K562 (cell line): ENCODE results near the gene NUAK1. TPM values are rescaled to one million over a fixed set of nuclear protein-coding genes. Genes with fewer than 3 reads are reported as not detected.

Source experiments
- ATAC-seq: fragments of 200-7000 bp; cut with Tn5 transposase; 3 replicates; pipeline ENCODE4 v1.9.1; 2020; ENCODE audit warnings: moderate library complexity
- BruUV-seq: library from RNA; stranded (reverse); fragments of 400-500 nt; replicated peaks from 2 replicates; lab custom pipeline; 2021; lab: Mats Ljungman, UMichigan
- CTCF ChIA-PET: fragments of 300-600 bp; formaldehyde crosslinking; extraction: SDS; loops from one replicate; lab custom pipeline; 2021; ENCODE audit warnings: low intra/inter-chr PET ratio; lab: Yijun Ruan, JAX
- POLR2A ChIA-PET: fragments of 300-600, 350-650 bp; sonication (Branson Sonifier 250); formaldehyde crosslinking; extraction: SDS; loops from one replicate; lab custom pipeline; 2021; ENCODE audit warnings: antibody characterized with exemption, inconsistent platforms; lab: Yijun Ruan, JAX
- DNase-seq, 4 experiments: peaks; one replicate each; pipeline versions ENCODE4 v3.0.0 to v3.0.0-alpha.2; 2011 to 2018; ENCODE audit warnings: low spot score in 3 of 4, mixed read lengths in 3 of 4; ENCODE audit errors: extremely low read depth in 1 of 4
- FAIRE-seq: peaks from 2 replicates; lab custom pipeline; 2011; peaks lifted over from hg19 to GRCh38; lab: Jason Lieb, UNC
- H2AFZ ChIP-seq: 2 replicates; pipeline ENCODE4 v1.6.0; 2011; ENCODE audit warnings: low read depth, low read length, control low read depth, inconsistent platforms
- H3K27ac ChIP-seq: fragments of 200-600 bp; 3 replicates; pipeline ENCODE4 v1.8.0; 2011; ENCODE audit warnings: low read depth, mild to moderate bottlenecking, control low read depth, inconsistent platforms, low read length, moderate library complexity, mixed read lengths; ENCODE audit errors: extremely low read depth
- H3K27me3 ChIP-seq, 2 experiments: fragments of 300-600 bp in 1 of 2; 2 replicates in 1 of 2; 3 replicates in 1 of 2; pipeline versions ENCODE4 v1.6.0 to v1.8.0; 2011; ENCODE audit warnings: inconsistent platforms in 2 of 2, low read length in 2 of 2, mild to moderate bottlenecking in 1 of 2, mixed read lengths in 1 of 2, moderate library complexity in 1 of 2; ENCODE audit not compliant: control insufficient read depth in 2 of 2, insufficient read depth in 2 of 2
- H3K36me3 ChIP-seq: fragments of 300-600 bp; 3 replicates; pipeline ENCODE4 v1.8.0; 2011; ENCODE audit warnings: mild to moderate bottlenecking, low read length, inconsistent platforms; ENCODE audit not compliant: control insufficient read depth, insufficient read depth
- H3K4me1 ChIP-seq, 2 experiments: fragments of 200-600 bp in 1 of 2; replicated peaks in 1 of 2; 2 replicates in 1 of 2; 3 replicates in 1 of 2; pipeline versions ENCODE4 v1.5.1 to v1.8.0; 2011; ENCODE audit warnings: inconsistent platforms in 2 of 2, low read length in 2 of 2, mild to moderate bottlenecking in 1 of 2, mixed read lengths in 1 of 2, moderate library complexity in 1 of 2; ENCODE audit not compliant: control insufficient read depth in 2 of 2, insufficient read depth in 2 of 2
- H3K4me2 ChIP-seq: 2 replicates; pipeline ENCODE4 v1.6.1; 2011; ENCODE audit warnings: low read length, control low read depth, inconsistent platforms, mixed read lengths; ENCODE audit not compliant: insufficient read depth
- H3K4me3 ChIP-seq: fragments of 200-600 bp; sonication (generic), shearing (Covaris generic); 2 replicates; pipeline ENCODE4 v1.5.1; 2016; ENCODE audit warnings: control low read depth, inconsistent platforms
- H3K79me2 ChIP-seq: fragments of 200-600 bp; 3 replicates; pipeline ENCODE4 v1.8.0; 2011; ENCODE audit warnings: low read length, inconsistent platforms; ENCODE audit not compliant: control insufficient read depth, insufficient read depth
- H3K9ac ChIP-seq, 2 experiments: 2 replicates each; pipeline versions ENCODE4 v1.6.0 to v1.6.1; 2011; ENCODE audit warnings: low read depth in 2 of 2, low read length in 2 of 2, control low read depth in 1 of 2, inconsistent platforms in 1 of 2, mild to moderate bottlenecking in 1 of 2, mixed read lengths in 1 of 2; ENCODE audit not compliant: insufficient read depth in 1 of 2
- H3K9me1 ChIP-seq: one replicate; pipeline ENCODE4 v1.6.0; 2011; ENCODE audit warnings: inconsistent platforms, mild to moderate bottlenecking, low read length, moderate library complexity; ENCODE audit not compliant: control insufficient read depth, insufficient read depth
- H3K9me3 ChIP-seq: replicated peaks from 2 replicates; pipeline ENCODE4 v1.5.1; 2011; ENCODE audit warnings: low read depth, low read length, inconsistent platforms; ENCODE audit not compliant: control insufficient read depth, insufficient read depth
- H4K20me1 ChIP-seq: replicated peaks from 2 replicates; pipeline ENCODE4 v1.6.1; 2011; ENCODE audit warnings: low read length, inconsistent platforms, mixed read lengths; ENCODE audit not compliant: control insufficient read depth, insufficient read depth
- FOXK1 ChIP-seq: sonication (generic); formaldehyde crosslinking; IDR thresholded peaks from 2 replicates; pipeline ENCODE4 v1.8.0; 2022; ENCODE audit warnings: missing genetic modification reagents, mild to moderate bottlenecking, borderline replicate concordance
- GTF2E2 ChIP-seq: fragments of 200-800 bp; sonication (Bioruptor generic); IDR thresholded peaks from 2 replicates; pipeline ENCODE4 v1.6.1; 2016; ENCODE audit warnings: missing genetic modification characterization, missing compliant biosample characterization
- HMG20A ChIP-seq: fragments of 450-650 bp; formaldehyde crosslinking; conservative IDR thresholded peaks from 2 replicates; pipeline ENCODE4 v1.4.0; 2020; ENCODE audit warnings: mild to moderate bottlenecking, mixed read lengths
- TAF1 ChIP-seq: IDR thresholded peaks from 2 replicates; pipeline ENCODE4 v1.6.1; 2011; ENCODE audit warnings: mild to moderate bottlenecking, low read length, moderate library complexity; ENCODE audit not compliant: insufficient read depth, control insufficient read depth, severe bottlenecking; ENCODE audit errors: extremely low read depth
- TEAD2 ChIP-seq: fragments of 450-650 bp; IDR thresholded peaks from 2 replicates; pipeline ENCODE4 v1.6.1; 2016; ENCODE audit warnings: missing genetic modification characterization, control low read depth, missing compliant biosample characterization
- ZNF212 ChIP-seq: fragments of 450-650 bp; formaldehyde crosslinking; IDR thresholded peaks from 2 replicates; pipeline ENCODE4 v1.4.0; 2020; ENCODE audit warnings: mild to moderate bottlenecking
- ZNF24 ChIP-seq: fragments of 450-650 bp; IDR thresholded peaks from 2 replicates; pipeline ENCODE4 v1.6.1; 2016
- ZNF57 ChIP-seq: fragments of 450-650 bp; formaldehyde crosslinking; IDR thresholded peaks from 2 replicates; pipeline ENCODE4 v1.4.0; 2020; ENCODE audit warnings: mild to moderate bottlenecking, moderate library complexity
- WGBS: fragments of 100-300 bp; shearing (Covaris generic); methylation state at CpG from one replicate; pipeline ENCODE4 v1.1.6; 2016; ENCODE audit warnings: low coverage, mixed read lengths; ENCODE audit not compliant: insufficient coverage; ENCODE audit errors: missing lambda C conversion rate; 5-methylcytosine and 5-hydroxymethylcytosine counted together
- in situ Hi-C: fragments of 300-500 bp; cut with MboI; formaldehyde crosslinking; loops from 4 replicates; pipeline ENCODE4 v1.15.0; 2018; ENCODE audit warnings: inconsistent platforms, mixed read lengths
- intact Hi-C: fragments of 100-400 bp; cut with micrococcal nuclease; formaldehyde crosslinking; loops from 2 replicates; pipeline ENCODE4 v1.14.2; 2022
- polyA plus RNA-seq, 8 experiments: library from polyadenylated mRNA; depleted of rRNA in 4 of 8; stranded (reverse) in 5 of 8; unstranded in 3 of 8; fragments of >200 nt; fragmentation: Nextera tagmentation in 2 of 8; fragmentation: Illumina TruSeq in 1 of 8; extraction: Ambion mirVana in 2 of 8; extraction: Trizol in 1 of 8; gene quantifications; 2 replicates each; pipeline versions ENCODE4 v1.2.1 to v1.2.3, GENCODE V29; 2011 to 2014; ENCODE audit warnings: inconsistent platforms in 1 of 8, missing spikeins in 1 of 8
- total RNA-seq, 7 experiments: library from RNA; depleted of rRNA in 6 of 7; stranded (reverse); fragments of >200 nt in 6 of 7; fragmentation: Illumina TruSeq in 2 of 7; extraction: Trizol in 2 of 7; gene quantifications; 2 replicates each; pipeline versions ENCODE4 v1.2.1 to v1.2.3, GENCODE V29; 2011 to 2021; ENCODE audit warnings: low replicate concordance in 1 of 7
- TF ChIP-seq, protein P1 (sequence below): fragments of 450-650 bp; IDR thresholded peaks from 2 replicates; pipeline ENCODE4 v1.6.1; 2016; ENCODE audit warnings: mild to moderate bottlenecking
- TF ChIP-seq, protein P2 (sequence below), 2 experiments: fragments of 200-800 bp in 1 of 2; sonication (Bioruptor generic) in 1 of 2; sonication (generic) in 1 of 2; formaldehyde crosslinking in 1 of 2; IDR thresholded peaks in 1 of 2; conservative IDR thresholded peaks in 1 of 2; 2 replicates each; pipeline versions ENCODE4 v1.5.0 to v1.6.1; 2016 to 2020; ENCODE audit warnings: missing compliant biosample characterization in 1 of 2, missing genetic modification characterization in 1 of 2, missing genetic modification reagents in 1 of 2

NUAK1 gene
- total and polyA plus RNA-seq, 9 of the 15 experiments (the other 6 are each of a cell fraction or from before 2014, with no cell fraction given): 0.02 TPM; not detected in 8

DNA sequence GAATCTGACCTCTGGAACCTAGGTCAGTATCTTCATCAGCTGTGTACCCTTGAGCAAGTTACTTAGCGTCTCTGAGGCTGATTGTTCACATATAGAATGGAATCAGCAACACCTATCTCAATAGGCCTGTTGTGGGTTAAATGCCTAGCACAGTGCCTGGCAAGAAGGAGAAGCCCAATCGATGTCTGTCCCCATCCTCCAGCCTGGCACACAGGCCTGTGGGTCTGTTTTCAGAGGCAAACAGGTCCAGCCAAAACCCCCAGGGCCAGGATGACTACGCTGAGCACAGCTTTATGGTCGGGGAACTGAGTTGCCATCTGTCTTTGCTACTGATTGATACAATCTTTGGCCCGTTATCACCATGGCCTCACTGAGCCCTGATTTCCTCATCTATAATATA is 89.2 kb downstream of the NUAK1 start:
- no peaks in the 10 kb centered on the region for H3K4me1 ChIP-seq
- no peaks in the 10 kb centered on the region for H3K9me3 ChIP-seq
- H3K27me3 ChIP-seq: peaks cover 5 to 11% of the 10 kb centered on the region in 2 experiments; a peak in 3 of 5 replicates
- ChIA-PET POLR2A (no interaction called here), CTCF (no interaction called here)
- WGBS: 0% methylated on average over 5 of the region's 5 CpGs
- intact Hi-C loops (no loop called here), in situ Hi-C loops (no loop called here)
- FAIRE-seq (no peak), ATAC-seq (no peak), DNase-seq (no peak)
- no peak for TF ChIP-seq ZNF57
- no peak overlapping the region for H3K9ac ChIP-seq
- H3K4me2 ChIP-seq: no peak overlapping the region
- no peaks in the 10 kb centered on the region for H3K9me1 ChIP-seq
- no peak overlapping the region for H3K27ac ChIP-seq
- no peak overlapping the region for H2AFZ ChIP-seq
- no peaks in the 10 kb centered on the region for H4K20me1 ChIP-seq
- no peaks in the 10 kb centered on the region for H3K36me3 ChIP-seq
- BruUV-seq: no TSS peak
- H3K79me2 ChIP-seq: no peaks in the 10 kb centered on the region
- H3K4me3 ChIP-seq: no peak overlapping the region

DNA sequence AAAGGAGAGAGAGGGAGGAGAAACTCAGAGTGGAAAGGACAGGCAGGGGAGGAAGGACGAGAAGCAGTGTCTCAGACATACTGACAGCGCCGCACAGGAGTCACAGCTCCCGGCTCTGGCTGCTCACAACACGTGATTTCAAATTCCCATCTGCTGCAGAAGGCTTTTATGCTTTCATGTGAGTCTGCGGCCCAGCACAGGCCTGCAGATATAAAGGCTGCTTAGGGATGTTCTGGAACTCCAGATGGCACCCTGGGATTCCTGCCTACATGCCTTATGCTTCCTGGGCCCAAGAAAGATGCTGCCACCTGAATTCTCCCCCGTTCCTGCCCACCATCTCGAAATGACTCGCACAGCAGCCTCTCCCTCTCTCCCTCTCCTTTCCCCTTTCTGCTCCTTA is 89.6 kb downstream of the NUAK1 start:
- no peaks in the 10 kb centered on the region for H3K36me3 ChIP-seq
- CTCF ChIA-PET: no interaction called here
- in situ Hi-C loops (no loop called here), intact Hi-C loops (no loop called here)
- TF ChIP-seq FOXK1 (CRISPR knock-in tag) (no peak), GTF2E2 (tag) (no peak), ZNF212 (CRISPR knock-in tag) (no peak), HMG20A (no peak), TEAD2 (no peak), TAF1 (no peak), ZNF24 (no peak)
- TF ChIP-seq, protein P1, sequence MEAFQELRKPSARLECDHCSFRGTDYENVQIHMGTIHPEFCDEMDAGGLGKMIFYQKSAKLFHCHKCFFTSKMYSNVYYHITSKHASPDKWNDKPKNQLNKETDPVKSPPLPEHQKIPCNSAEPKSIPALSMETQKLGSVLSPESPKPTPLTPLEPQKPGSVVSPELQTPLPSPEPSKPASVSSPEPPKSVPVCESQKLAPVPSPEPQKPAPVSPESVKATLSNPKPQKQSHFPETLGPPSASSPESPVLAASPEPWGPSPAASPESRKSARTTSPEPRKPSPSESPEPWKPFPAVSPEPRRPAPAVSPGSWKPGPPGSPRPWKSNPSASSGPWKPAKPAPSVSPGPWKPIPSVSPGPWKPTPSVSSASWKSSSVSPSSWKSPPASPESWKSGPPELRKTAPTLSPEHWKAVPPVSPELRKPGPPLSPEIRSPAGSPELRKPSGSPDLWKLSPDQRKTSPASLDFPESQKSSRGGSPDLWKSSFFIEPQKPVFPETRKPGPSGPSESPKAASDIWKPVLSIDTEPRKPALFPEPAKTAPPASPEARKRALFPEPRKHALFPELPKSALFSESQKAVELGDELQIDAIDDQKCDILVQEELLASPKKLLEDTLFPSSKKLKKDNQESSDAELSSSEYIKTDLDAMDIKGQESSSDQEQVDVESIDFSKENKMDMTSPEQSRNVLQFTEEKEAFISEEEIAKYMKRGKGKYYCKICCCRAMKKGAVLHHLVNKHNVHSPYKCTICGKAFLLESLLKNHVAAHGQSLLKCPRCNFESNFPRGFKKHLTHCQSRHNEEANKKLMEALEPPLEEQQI: no peak
- TF ChIP-seq, protein P2, sequence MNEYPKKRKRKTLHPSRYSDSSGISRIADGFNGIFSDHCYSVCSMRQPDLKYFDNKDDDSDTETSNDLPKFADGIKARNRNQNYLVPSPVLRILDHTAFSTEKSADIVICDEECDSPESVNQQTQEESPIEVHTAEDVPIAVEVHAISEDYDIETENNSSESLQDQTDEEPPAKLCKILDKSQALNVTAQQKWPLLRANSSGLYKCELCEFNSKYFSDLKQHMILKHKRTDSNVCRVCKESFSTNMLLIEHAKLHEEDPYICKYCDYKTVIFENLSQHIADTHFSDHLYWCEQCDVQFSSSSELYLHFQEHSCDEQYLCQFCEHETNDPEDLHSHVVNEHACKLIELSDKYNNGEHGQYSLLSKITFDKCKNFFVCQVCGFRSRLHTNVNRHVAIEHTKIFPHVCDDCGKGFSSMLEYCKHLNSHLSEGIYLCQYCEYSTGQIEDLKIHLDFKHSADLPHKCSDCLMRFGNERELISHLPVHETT (CRISPR knock-in tag; conservative IDR thresholded peaks at IDR 0.05 in 1 of 2, IDR thresholded peaks at IDR 0.05 in 1 of 2): no peak
- H3K79me2 ChIP-seq: no peaks in the 10 kb centered on the region
- H3K4me2 ChIP-seq: no peak overlapping the region
- no peak for DNase-seq
- H3K4me3 ChIP-seq: no peak overlapping the region
- ATAC-seq: no peak
- H3K27me3 ChIP-seq: peaks cover 5 to 11% of the 10 kb centered on the region in 2 experiments; a peak in 3 of 5 replicates
- H3K9ac ChIP-seq: no peak overlapping the region
- WGBS: 2% methylated on average over 9 of the region's 9 CpGs
- BruUV-seq: no TSS peak
- no peak for FAIRE-seq
- no peaks in the 10 kb centered on the region for H3K9me1 ChIP-seq
- H4K20me1 ChIP-seq: no peaks in the 10 kb centered on the region
- no peak overlapping the region for H3K27ac ChIP-seq
- POLR2A ChIA-PET: no interaction called here
- no peaks in the 10 kb centered on the region for H3K9me3 ChIP-seq
- H3K4me1 ChIP-seq: no peaks in the 10 kb centered on the region
- no peak overlapping the region for H2AFZ ChIP-seq
